BLaER1 treated with 17β-estradiol and CSF1 and Interleukin-3, amounts not matched to agents 10 nM and 100 nM (cell line): Measurements from ENCODE around the gene GNA14.

Experiments used
- H3K27ac ChIP-seq, 11 experiments: shearing (Covaris generic); formaldehyde crosslinking; 2 replicates each; pipeline ENCODE4 v1.8.1; 2022
- H3K27me3 ChIP-seq, 11 experiments: shearing (Covaris generic); formaldehyde crosslinking; 2 replicates each; pipeline ENCODE4 v1.8.1; 2022
- H3K36me3 ChIP-seq, 11 experiments: shearing (Covaris generic); formaldehyde crosslinking; 2 replicates each; pipeline ENCODE4 v1.8.1; 2022
- H3K4me1 ChIP-seq, 10 experiments: shearing (Covaris generic); formaldehyde crosslinking; 2 replicates each; pipeline ENCODE4 v1.8.1; 2022
- H3K4me2 ChIP-seq, 11 experiments: shearing (Covaris generic); formaldehyde crosslinking; 2 replicates each; pipeline ENCODE4 v1.8.1; 2022
- H3K4me3 ChIP-seq, 10 experiments: shearing (Covaris generic); formaldehyde crosslinking; 2 replicates each; pipeline ENCODE4 v1.8.1; 2022
- H3K9ac ChIP-seq, 11 experiments: shearing (Covaris generic); formaldehyde crosslinking; 2 replicates each; pipeline ENCODE4 v1.8.1; 2022
- H3K9me3 ChIP-seq, 11 experiments: shearing (Covaris generic); formaldehyde crosslinking; replicated peaks in 1 of 11; 2 replicates each; pipeline ENCODE4 v1.8.1; 2022
- H4K20me1 ChIP-seq, 11 experiments: shearing (Covaris generic); formaldehyde crosslinking; 2 replicates each; pipeline ENCODE4 v1.8.1; 2022
- Cebpa-rat ChIP-seq, 11 experiments: shearing (Covaris generic); IDR thresholded peaks; 2 replicates each; pipeline ENCODE4 v1.8.1; 2022

Gene GNA14

GRCh38 chr9:77604316-77604715, 43.8 kb downstream of the GNA14 start:
- H3K36me3 ChIP-seq: no peaks in the 10 kb centered on the region
- no peak overlapping the region for H3K4me2 ChIP-seq
- H4K20me1 ChIP-seq: no peaks in the 10 kb centered on the region
- no peak overlapping the region for H3K9ac ChIP-seq
- H3K9me3 ChIP-seq: no peaks in the 10 kb centered on the region; a peak in 1 of 22 replicates
- H3K4me1 ChIP-seq: no peaks in the 10 kb centered on the region
- no peaks in the 10 kb centered on the region for H3K27me3 ChIP-seq
- no peak for TF ChIP-seq Cebpa-rat (IDR thresholded peaks at IDR 0.05)
- no peak overlapping the region for H3K4me3 ChIP-seq
- no peak overlapping the region for H3K27ac ChIP-seq

GRCh38 chr9:77602852-77603251, 45.3 kb downstream of the GNA14 start:
- H4K20me1 ChIP-seq: no peaks in the 10 kb centered on the region
- no peak for TF ChIP-seq Cebpa-rat (IDR thresholded peaks at IDR 0.05)
- no peaks in the 10 kb centered on the region; a peak in 1 of 22 replicates for H3K9me3 ChIP-seq
- H3K4me2 ChIP-seq: no peak overlapping the region
- no peaks in the 10 kb centered on the region for H3K36me3 ChIP-seq
- H3K27me3 ChIP-seq: no peaks in the 10 kb centered on the region
- H3K4me3 ChIP-seq: no peak overlapping the region
- H3K4me1 ChIP-seq: no peaks in the 10 kb centered on the region
- H3K27ac ChIP-seq: no peak overlapping the region
- no peak overlapping the region for H3K9ac ChIP-seq

GRCh38 chr9:77601476-77602099, 46.5 kb downstream of the GNA14 start:
- no peaks in the 10 kb centered on the region for H3K36me3 ChIP-seq
- H3K4me1 ChIP-seq: no peaks in the 10 kb centered on the region
- no peaks in the 10 kb centered on the region for H4K20me1 ChIP-seq
- no peaks in the 10 kb centered on the region for H3K9me3 ChIP-seq
- no peak overlapping the region for H3K27ac ChIP-seq
- no peak for TF ChIP-seq Cebpa-rat (IDR thresholded peaks at IDR 0.05)
- no peak overlapping the region for H3K4me3 ChIP-seq
- no peaks in the 10 kb centered on the region for H3K27me3 ChIP-seq
- no peak overlapping the region for H3K4me2 ChIP-seq
- H3K9ac ChIP-seq: no peak overlapping the region

- H3K4me1 ChIP-seq: no peaks in the 10 kb centered on the region
- H4K20me1 ChIP-seq: no peaks in the 10 kb centered on the region
- no peak overlapping the region for H3K27ac ChIP-seq
- H3K36me3 ChIP-seq: no peaks in the 10 kb centered on the region
- H3K27me3 ChIP-seq: no peaks in the 10 kb centered on the region
- H3K9ac ChIP-seq: no peak overlapping the region
- no peak overlapping the region for H3K4me2 ChIP-seq
- no peaks in the 10 kb centered on the region for H3K9me3 ChIP-seq
- H3K4me3 ChIP-seq: no peak overlapping the region
- TF ChIP-seq Cebpa-rat (IDR thresholded peaks at IDR 0.05): no peak
Measured at GRCh38 chr9:77600810-77601209, 47.3 kb downstream of the GNA14 start.

GRCh38 chr9:77599492-77599891, 48.6 kb downstream of the GNA14 start:
- no peaks in the 10 kb centered on the region for H4K20me1 ChIP-seq
- no peaks in the 10 kb centered on the region for H3K9me3 ChIP-seq
- H3K36me3 ChIP-seq: no peaks in the 10 kb centered on the region
- H3K4me2 ChIP-seq: no peak overlapping the region
- H3K27ac ChIP-seq: no peak overlapping the region
- 0 out of 20 replicates have a peak, but pooled peaks cover 0 to 4% (median 0%) of the 10 kb centered on the region in 10 experiments for H3K4me1 ChIP-seq
- H3K4me3 ChIP-seq: no peak overlapping the region
- no peaks in the 10 kb centered on the region for H3K27me3 ChIP-seq
- no peak for TF ChIP-seq Cebpa-rat (IDR thresholded peaks at IDR 0.05)
- H3K9ac ChIP-seq: no peak overlapping the region

- H3K27ac ChIP-seq: no peak overlapping the region
- H3K4me3 ChIP-seq: no peak overlapping the region
- H4K20me1 ChIP-seq: no peaks in the 10 kb centered on the region
- H3K9ac ChIP-seq: no peak overlapping the region
- H3K9me3 ChIP-seq: no peaks in the 10 kb centered on the region
- no peaks in the 10 kb centered on the region for H3K27me3 ChIP-seq
- TF ChIP-seq Cebpa-rat (IDR thresholded peaks at IDR 0.05): no peak
- H3K4me1 ChIP-seq: 0 out of 20 replicates have a peak, but pooled peaks cover 0 to 4% (median 0%) of the 10 kb centered on the region in 10 experiments
- no peaks in the 10 kb centered on the region for H3K36me3 ChIP-seq
- no peak overlapping the region for H3K4me2 ChIP-seq
Measured at GRCh38 chr9:77598991-77599390, 49.1 kb downstream of the GNA14 start.

- Histone ChIP-seq H3K4me3 (no peak overlapping the region), H4K20me1 (no peaks in the 10 kb centered on the region), H3K4me1 (0 out of 20 replicates have a peak, but pooled peaks cover 0 to 4% (median 0%) of the 10 kb centered on the region in 10 experiments), H3K9me3 (no peaks in the 10 kb centered on the region), H3K36me3 (no peaks in the 10 kb centered on the region), H3K27ac (no peak overlapping the region), H3K9ac (no peak overlapping the region), H3K27me3 (no peaks in the 10 kb centered on the region), H3K4me2 (no peak overlapping the region)
- TF ChIP-seq Cebpa-rat (IDR thresholded peaks at IDR 0.05): no peak
Measured at GRCh38 chr9:77598524-77598923, 49.6 kb downstream of the GNA14 start.

GRCh38 chr9:77597057-77597456, 51.1 kb downstream of the GNA14 start:
- Histone ChIP-seq H3K9me3 (no peaks in the 10 kb centered on the region), H3K4me1 (0 out of 20 replicates have a peak, but pooled peaks cover 0 to 7% (median 0%) of the 10 kb centered on the region in 10 experiments), H3K27ac (no peak overlapping the region), H3K4me3 (no peak overlapping the region), H3K36me3 (no peaks in the 10 kb centered on the region), H3K4me2 (no peak overlapping the region), H3K27me3 (no peaks in the 10 kb centered on the region), H3K9ac (no peak overlapping the region), H4K20me1 (no peaks in the 10 kb centered on the region)
- no peak for TF ChIP-seq Cebpa-rat (IDR thresholded peaks at IDR 0.05)

- H3K36me3 ChIP-seq: no peaks in the 10 kb centered on the region
- no peak overlapping the region for H3K27ac ChIP-seq
- no peaks in the 10 kb centered on the region for H4K20me1 ChIP-seq
- TF ChIP-seq Cebpa-rat (IDR thresholded peaks at IDR 0.05): no peak
- H3K4me1 ChIP-seq: 0 out of 20 replicates have a peak, but pooled peaks cover 0 to 7% (median 0%) of the 10 kb centered on the region in 10 experiments
- no peak overlapping the region for H3K4me3 ChIP-seq
- no peaks in the 10 kb centered on the region for H3K9me3 ChIP-seq
- H3K9ac ChIP-seq: no peak overlapping the region
- no peaks in the 10 kb centered on the region for H3K27me3 ChIP-seq
- H3K4me2 ChIP-seq: 0 out of 22 replicates have a peak overlapping the region, but pooled peaks of 2 of the 11 experiments have one; percentile 10
Measured at GRCh38 chr9:77595426-77596095, 52.6 kb downstream of the GNA14 start.

- Histone ChIP-seq H3K27me3 (no peaks in the 10 kb centered on the region), H4K20me1 (no peaks in the 10 kb centered on the region), H3K27ac (no peak overlapping the region), H3K4me1 (0 out of 20 replicates have a peak, but pooled peaks cover 0 to 7% (median 0%) of the 10 kb centered on the region in 10 experiments), H3K9me3 (no peaks in the 10 kb centered on the region), H3K4me2 (0 out of 22 replicates have a peak overlapping the region, but pooled peaks of 1 of the 11 experiments have one; percentile 10), H3K4me3 (no peak overlapping the region), H3K36me3 (no peaks in the 10 kb centered on the region), H3K9ac (no peak overlapping the region)
- TF ChIP-seq Cebpa-rat (IDR thresholded peaks at IDR 0.05): no peak
Measured at GRCh38 chr9:77594963-77595362, 53.2 kb downstream of the GNA14 start.
